GM19035 (cell line): ENCODE results near the gene TMEM121.

ENCODE experiments used
- ATAC-seq: cut with Tn5 transposase; IDR thresholded peaks from one replicate; pipeline ENCODE4 v1.9.1; 2021; ENCODE audit not compliant: unreplicated experiment

TMEM121 gene

DNA sequence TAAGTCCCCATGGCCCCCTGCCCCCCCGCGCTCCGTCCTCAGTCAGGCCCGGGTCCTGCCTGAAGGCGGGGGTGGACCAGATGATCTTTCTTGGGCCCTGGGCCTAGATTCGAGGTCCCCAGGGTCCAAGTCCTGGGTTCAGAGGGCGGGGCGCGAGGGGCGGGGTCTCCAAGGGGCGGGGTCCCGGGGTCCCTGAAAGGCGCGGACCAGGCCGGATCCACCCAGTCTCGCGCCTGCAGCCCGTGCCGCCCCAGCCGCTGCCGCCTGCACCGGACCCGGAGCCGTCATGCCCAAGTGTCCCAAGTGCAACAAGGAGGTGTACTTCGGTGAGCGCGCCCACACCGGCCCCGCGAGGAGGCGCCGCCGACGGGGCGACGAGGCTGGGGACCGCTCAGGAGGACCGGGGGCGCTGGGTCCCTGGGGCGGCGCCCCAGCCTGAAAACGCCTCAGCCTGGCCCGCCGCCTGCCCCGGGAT lies 39.4 kb upstream of the TMEM121 start:
- no peak for ATAC-seq

DNA sequence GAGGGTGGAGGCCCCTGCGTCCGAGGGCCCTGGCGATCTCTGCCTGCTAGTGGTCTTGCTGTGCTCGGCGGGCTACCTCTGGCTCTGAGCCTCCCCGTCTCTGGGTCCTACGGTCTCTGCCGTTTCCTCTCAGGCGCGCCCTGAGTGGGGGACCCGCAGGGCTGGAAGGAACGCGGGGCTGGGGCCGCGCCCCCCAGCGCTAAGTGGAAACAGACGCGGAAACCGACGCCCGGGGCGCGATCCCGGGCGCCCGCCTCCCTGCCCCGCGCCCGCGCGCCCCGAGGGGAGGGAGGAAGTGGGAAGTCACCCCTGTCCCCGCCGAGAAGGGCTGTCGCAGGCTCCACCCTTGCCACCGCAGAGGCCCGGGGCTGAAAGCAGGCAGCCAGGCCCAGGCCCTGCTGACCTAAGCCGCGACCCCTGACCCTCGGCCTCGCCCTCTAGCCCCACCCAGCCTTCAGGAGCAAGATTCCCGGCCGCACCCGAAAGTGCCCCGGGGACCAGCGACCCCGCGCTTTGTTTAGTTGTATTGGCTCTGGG lies 38.9 kb upstream of the TMEM121 start:
- no peak for ATAC-seq

DNA sequence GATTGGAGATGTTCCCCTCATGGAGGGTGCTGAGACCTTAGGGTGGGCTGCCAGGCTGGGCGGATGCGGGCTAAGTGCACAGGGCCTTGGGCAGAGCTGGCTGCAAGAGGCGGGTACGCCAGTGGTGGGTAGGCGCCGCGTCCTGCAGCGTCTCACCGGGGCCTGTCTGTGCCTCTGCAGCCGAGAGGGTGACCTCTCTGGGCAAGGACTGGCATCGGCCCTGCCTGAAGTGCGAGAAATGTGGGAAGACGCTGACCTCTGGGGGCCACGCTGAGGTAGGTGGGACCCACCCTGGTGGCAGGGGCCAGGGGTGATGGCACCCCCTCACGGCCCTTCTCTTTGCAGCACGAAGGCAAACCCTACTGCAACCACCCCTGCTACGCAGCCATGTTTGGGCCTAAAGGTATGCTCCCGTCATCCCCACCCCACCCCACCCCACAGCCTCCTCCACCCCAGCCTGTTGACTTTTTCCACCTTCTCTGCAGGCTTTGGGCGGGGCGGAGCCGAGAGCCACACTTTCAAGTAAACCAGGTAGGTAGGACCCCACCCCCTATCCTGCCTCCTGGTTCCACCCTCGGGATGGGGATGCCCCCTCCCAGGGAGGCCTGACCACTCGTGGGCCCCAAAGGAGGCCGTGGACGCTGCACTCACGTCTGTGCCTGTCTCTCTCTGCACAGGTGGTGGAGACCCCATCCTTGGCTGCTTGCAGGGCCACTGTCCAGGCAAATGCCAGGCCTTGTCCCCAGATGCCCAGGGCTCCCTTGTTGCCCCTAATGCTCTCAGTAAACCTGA lies 38.2 kb upstream of the TMEM121 start:
- ATAC-seq = no peak

DNA sequence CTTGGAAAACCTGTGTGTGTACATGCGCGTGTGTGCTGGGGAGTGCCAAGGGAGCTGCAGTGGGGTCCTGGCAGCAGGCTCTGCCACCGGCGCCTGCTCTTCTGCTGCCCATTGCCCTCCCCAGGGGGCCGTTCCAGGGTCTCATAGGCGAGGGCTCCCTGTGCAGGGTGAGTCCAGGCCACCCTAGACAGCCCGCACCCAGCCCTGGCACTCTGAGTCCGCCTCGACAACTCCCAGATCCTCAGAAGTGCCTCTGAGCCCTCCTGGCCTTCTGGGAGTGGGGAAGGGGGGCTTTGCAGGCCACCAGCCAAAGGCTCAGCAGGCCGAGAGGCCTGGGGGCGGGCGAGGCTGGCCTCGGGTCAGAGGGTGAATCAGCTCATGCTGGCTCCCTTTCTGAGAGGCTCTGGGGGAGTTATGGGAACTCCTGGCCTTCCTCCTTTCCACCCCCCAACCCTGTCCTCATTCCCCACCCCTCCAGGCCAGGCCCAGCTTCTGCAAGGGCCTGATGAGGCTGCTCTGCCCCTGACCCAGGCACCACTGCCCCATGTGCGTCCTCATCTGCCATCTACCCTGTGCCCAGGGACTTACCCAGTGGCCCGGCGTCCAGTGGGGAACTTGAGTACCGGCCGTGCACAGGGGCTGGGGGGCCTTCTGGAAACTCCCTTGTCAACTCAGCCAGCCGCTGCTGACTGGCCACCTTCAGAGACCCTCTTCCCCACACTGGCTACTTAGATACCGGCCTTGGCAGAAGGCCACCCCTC lies 37.4 kb upstream of the TMEM121 start:
- ATAC-seq = no peak

DNA sequence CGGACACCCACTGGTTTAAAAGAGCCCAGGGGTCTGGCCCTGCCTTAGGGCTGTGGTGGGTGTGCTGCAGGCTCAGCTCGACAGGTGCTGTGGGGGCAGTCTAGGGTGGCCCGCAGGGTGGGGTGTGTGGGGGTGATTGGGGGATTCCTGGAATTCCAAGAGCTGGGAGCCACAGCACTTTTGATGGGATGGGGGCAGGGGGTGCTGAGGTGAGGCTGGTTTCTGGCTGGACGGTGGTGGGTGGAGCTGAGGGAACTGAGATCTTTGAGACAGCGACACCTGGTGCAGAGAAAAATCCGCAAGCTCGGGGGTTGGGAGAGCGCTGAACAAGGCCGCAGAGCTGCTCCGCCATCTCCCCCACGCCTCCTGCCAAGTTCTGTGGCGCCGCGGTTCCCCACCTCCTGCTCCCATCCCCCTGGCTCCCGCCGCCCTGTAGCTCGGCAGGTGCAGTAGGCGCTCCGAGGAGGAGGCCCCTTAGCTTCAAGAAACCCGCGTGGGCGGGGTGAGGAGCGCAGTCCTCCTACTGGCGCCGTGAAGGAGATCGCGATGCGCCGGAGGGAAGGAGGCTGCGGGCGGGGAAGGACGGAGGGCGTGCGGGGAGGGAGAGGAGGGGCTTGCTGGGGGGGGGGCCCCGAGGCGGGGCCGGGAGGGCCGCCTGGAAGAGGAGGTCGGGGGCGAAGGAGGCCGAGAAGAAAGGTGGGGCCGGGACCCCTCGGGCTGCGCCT lies 36.7 kb upstream of the TMEM121 start:
- no peak for ATAC-seq

DNA sequence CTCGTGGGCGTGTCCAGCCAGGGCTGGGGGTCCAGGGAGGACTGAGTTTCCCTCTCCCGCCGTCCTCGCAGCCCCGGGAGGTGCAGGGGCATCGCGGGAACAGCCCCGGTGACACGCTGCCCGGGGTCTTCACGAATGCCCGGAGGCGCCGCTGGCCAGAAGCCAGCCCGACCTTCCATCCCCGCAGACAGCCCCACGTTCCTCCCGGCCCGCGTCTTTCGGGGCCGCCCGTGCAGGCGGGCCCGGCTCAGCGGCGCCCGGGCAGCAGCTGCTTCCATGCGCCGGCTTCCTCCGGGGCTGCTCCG lies 36.2 kb upstream of the TMEM121 start:
- ATAC-seq = peak; percentile 1

DNA sequence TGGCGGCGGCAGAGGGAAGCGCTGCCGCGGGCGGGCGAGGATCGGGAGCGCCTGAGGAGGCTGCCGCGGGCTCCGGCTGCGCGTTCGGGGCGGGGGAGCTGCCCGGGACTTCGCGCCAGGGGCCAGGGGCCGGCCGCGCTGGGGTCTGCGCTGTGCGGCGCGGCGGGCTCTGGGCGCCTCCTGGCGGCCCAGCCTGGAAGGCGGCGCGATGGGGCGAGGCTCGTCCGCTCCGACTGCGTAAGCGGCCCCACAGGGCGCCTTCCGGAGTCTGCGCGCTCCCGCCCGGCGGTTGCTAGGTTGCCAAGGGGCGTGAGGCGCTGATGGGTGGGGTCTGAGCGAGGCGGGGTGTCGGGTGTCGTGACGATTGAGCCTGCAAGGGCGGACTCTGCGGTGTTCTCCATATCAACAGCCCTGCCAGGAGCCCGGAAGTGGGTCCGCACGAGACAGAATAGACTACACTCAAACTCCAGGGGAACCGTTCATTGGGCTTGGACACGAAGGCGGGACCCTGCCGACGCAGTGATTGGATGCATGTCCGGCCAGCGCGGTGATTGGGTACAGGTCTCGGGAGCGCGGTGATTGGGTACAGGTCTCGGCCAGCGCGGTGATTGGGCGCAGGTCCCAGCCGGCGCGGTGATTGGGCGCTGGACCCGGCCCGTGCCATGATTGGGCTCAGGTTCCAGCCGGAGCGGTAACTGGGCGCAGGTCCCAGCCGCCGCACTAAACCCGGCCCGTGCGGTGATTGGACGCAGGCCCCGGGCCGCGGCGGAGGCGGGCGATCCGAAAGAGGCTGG lies 35.6 kb upstream of the TMEM121 start, which contains the start of gene TEDC1:
Gene TEDC1 (plus strand): TSS at position 675 of the 794 bp plus-strand sequence. CDS start 130 bp downstream, outside the sequence.
- peak; percentile 66 for ATAC-seq

DNA sequence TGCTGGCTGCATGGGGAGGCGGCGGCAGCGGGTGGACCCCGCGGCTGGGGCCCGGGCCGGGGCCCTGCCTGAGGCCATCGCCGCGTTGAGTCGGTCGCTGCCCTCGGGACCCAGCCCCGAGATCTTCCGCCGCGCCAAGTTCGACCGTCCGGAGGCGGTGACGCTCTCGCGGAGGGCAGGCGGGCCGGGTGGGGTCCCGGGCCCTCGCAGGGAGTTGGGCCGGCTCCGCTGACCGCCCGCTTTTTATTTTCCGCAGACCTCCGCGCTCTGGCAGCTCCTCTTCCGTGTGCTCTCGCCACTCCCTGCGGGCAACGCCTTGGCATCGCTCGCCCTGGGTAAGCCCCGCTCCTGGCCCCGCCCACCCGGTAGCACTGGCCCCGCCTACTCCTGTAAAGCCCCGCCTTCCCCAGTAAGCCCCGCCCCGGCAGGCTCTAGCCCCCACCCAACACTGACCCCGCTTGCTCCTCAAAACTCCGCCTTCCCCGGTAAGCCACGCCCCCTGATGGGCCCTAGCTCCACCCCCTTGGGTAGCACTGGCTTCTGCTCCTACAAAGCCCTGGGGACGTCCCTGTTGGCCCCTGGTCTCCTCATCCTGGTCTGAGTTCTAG lies 34.9 kb upstream of the TMEM121 start:
- ATAC-seq = peak; percentile 8

DNA sequence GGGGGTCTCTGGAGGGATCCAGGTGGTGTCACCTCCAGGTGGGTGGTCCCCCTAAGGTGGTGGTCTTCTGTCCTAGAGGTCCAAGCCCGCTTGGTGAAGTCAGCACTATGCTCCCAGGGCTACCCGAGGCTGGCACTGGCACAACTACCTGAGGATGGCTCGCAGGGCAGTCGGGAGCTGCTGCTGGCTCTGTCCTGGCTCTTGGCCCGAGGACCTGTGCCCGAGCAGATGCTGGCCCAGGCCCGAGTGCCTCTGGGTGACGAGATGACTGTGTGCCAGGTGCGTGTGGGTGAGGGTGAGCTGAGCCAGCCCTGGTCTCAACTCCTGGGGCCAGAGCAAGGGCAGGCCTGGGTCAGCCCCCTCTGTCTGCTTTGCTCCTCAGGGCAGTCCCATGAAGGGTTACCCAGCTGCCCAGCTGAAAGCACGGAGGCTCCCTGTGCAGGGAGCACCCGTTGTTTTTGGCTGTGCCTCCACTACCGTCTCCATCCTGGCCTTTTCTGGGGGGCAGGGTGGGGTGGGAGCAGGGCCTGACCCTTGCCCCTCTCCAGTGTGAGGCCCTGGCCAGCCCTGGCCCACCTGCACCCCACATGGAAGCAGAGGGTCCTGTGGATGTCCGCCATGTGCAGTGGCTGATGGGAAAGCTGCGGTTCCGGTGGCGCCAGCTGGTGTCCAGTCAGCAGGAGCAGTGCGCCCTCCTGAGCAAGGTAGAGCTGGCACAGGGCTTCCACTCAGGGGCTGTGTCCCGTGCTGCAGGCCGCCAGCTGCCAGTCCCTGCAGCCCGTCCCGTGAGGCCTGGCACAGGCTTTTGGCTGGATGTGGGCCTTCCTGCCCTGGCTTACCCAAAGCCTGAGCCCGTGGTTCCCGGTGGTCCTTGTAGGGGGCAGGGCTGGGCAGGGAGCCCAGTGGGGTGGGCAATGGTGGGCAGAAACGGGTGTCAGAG lies 34.1 kb upstream of the TMEM121 start:
- ATAC-seq = no peak

DNA sequence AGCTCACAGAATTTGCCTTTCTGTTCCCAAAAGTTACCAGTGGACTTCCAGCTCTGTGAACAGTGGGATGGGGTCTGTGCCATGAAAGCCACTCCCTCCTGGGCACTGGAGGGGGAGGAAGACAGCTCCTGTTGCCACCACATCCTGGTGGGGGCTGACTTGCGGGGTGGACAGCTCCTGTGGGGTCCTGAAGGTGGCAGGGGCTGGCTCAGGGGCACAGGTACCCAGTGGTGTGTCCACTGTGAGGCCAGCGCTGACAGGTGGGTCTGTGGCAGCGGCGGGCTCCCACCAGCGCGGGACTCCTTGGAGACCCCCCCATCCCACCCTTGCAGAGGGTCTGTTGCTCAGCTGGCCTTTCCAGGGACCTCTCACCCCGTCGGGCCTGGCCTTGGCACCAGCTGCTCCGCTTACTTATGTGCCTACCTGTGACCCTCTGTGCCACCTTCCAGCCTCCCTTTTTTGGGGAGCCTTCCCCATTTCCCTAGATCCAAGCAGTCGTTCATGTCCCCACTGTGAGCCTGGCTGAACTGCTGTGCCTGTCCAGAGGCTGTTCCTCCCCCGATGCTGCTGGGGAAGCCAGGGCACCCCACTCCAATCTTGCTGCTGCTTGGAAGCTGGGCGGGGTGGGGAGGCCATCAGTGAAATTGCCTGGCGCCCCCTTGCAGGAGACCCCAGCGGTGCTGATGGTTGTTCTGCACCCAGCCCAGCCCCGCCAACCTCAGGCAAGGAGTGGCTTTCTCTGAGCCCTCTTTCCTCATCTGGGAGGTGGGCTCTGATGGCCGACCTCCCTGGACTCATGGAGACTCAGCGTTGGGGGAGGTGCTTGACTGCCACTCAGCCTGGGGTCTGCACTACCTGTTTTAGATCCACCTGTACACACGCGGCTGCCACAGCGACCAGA lies 33.2 kb upstream of the TMEM121 start:
- no peak for ATAC-seq

DNA sequence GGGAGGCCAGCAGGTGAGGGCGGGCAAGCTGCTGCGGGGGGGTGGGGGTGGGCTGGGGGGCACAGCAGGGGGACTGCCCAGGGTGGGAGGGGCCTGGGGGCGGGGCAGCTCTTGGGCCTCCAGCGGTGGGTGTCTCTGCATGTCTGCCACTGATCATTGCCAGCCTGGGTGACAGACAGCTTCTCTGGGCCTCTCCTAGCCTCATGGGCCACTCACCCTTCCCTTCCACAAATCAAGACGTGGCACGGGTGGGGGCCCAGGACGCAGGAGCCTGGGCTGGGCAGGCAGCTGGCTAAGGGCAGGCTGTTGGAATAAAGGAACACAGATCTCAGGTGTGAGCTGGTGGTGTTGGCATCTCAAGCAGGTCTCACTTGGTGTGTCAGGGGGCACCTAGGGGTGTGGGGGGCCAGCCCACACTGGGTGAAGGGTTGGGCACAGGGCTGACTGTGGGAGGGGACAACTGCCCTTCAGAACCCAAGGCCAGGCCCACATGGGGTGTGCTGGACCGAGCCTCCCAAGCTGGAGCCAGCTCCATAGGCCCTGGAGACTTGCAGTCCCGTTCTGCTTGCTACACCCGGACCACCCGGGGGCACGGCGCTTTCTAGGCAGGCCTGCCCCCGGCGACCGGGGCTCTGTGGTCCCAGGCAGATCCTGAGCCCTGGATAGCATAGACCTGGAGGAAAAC lies 32.3 kb upstream of the TMEM121 start:
- ATAC-seq = no peak

DNA sequence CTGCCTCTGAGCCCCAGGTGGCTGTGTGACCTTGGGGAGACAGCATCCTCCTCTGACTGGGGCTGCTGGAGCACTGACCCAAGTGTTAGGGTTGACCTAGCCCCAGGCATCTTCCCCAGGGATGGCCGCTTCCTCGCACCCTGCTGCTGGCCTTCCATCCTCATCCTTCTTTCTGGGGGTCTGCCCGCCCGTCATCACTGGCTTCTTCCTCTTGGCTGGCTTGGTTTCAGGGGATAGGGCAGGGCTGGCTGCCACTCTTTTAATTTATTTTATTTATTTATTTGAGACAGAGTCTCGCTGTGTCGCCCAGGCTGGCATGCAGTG lies 31.8 kb upstream of the TMEM121 start:
- ATAC-seq = no peak

DNA sequence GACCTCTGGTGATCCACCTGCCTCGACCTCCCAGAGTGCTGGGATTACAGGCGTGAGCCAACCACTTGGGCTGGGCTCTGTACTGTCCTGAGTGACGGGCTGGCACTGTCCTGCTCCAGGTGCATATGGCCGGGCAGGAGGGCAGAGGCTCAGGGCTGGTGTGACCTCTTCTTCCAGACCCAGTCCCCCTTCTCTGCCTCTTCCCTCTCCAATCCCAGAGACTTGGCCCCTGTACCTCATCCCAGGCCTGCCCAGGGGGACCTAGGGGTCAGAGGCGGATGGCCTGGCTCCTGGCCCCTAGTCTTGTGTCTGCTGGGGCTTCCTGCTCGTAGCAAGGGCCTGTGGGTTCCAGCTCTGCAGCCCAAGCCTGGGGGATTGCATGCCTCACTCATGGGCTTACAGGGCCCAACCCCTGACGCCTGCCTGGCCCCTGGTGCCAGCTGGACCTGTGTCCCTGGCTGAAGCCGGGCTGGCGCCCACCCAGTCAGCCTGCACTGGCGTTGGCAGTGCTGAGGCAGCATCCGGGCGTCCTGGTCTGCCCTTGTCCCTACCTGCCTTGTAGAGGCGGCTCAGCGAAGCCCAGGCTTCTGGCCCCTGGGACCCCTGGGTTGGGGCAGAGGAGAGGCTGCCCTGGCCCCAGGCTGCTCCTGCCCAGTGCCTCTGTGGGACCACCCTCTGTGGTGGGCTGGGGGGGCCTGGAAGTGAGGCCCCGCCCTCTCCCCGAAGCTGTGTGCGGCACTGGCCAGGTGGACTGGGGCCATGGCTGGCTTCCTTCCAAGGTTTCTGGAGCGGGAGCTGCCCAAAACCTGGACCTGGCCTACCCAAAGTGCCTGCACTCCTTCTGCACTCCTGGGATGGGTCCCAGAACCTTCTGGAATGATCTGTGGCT lies 31.0 kb upstream of the TMEM121 start:
- ATAC-seq = no peak

DNA sequence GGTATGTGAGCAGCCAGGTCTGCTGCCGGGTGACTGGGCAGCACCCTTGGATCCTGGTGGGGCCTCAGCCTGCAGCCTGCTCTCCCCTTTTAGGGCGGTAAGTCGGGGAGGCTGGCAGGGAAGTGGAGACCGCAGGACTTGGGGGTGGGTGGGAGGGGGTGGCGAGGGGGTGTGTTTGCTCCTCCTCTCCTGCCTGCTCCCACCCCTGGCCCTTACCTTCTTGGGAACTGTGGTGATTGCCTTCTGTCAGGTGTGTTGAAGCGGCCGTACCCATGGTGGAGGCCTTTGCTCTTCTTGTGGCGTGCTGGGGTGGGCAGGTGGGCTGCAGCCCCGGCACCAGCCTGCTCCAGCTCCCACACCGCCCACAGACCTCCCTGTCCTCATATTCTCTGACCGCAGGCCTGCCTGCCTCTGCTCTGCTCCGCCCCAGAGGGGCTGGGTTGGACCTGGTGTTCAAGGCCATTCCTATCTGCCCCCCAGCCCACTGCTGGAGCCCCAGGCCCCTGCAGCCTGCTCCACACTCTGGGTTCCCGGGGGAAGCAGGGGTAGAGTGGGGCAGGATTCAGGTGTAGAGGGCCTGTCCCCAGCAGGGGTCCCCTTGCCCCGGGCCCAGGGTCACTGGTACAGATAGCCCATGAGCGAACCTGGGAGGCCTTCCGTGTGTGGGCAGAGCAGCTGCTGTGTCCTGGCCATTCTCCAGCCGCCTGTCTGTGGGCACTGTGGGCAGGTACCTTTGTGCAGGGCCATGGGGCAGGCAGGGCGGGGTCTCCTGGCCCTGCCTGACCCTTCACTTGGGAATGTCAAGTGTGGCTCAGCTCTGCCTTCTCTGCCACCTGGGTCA lies 30.2 kb upstream of the TMEM121 start:
- no peak for ATAC-seq

DNA sequence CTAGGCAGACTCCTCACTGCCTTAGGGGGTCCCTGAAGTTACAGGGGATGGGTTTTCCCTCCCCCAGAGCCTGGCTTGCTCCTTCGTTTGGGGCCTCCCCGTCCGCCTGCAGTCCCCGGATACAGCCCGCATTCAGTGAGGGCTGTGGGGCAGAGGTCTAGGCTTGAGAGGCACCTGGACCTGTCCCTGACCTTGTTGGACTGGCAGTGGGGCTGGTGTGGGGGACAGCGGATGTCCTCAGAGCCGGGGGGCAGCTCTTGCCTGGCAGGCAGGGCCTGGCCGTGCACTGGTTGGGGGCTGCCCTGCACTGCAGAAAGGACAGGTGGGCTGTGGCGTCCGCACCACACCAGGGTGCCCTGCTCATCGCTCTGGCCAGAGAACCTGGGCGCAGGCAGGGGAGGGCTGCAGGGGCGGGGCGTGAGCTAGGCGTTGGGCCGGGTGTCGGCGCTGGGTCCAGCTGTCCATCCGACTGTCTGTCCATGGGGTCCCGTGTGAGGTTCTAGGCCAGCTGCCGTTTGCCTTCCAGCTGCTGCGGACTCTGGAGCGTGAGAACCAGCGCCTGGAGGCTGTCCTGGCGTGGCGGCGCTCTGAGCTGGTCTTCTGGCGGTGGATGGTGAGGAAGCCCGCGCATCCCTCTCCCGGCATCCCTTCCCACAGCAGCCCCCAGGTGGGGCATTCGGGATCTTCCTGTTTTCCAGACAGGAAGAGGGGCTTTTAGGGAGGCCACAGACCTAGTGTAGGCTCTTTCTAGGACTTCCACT lies 29.4 kb upstream of the TMEM121 start:
- ATAC-seq = no peak
